Colonic mucosa (tissue), 4 donors: ENCODE data around the gene HNRNPUL2. TPM values are rescaled to one million over a fixed set of nuclear protein-coding genes. Genes with fewer than 3 reads are reported as not detected.
A peak's percentile ranks its signal among the peaks of the same experiment; 100 is the strongest.

Source experiments
- DNase-seq: peaks from one replicate; pipeline ENCODE4 v3.0.0-alpha.2; 2020
- H3K27ac ChIP-seq: fragments of 200-600 bp; one replicate; pipeline ENCODE4 v1.8.0; 2021
- H3K27me3 ChIP-seq: fragments of 200-600 bp; one replicate; pipeline ENCODE4 v1.8.0; 2021
- H3K36me3 ChIP-seq: fragments of 200-600 bp; one replicate; pipeline ENCODE4 v1.8.0; 2021
- H3K4me1 ChIP-seq: fragments of 200-600 bp; one replicate; pipeline ENCODE4 v1.8.0; 2021; ENCODE audit warnings: mild to moderate bottlenecking
- H3K4me3 ChIP-seq: fragments of 200-600 bp; one replicate; pipeline ENCODE4 v1.8.0; 2021
- H3K9ac ChIP-seq, 2 donors: one replicate each; pipeline ENCODE4 v1.7.0; 2013; ENCODE audit warnings: control low read depth in 2 of 2, low read depth in 2 of 2, low read length in 2 of 2
- H3K9me3 ChIP-seq: fragments of 200-600 bp; one replicate; pipeline ENCODE4 v1.8.0; 2021
- CTCF ChIP-seq: fragments of 200-600 bp; IDR thresholded peaks from one replicate; pipeline ENCODE4 v1.8.0; 2022; ENCODE audit warnings: antibody characterized with exemption, mild to moderate bottlenecking
- intact Hi-C: fragments of 100-400 bp; cut with DNase I; formaldehyde crosslinking; loops from one replicate; pipeline ENCODE4 v1.14.1; 2022
- total RNA-seq, 2 donors: library from RNA; stranded (reverse); fragmentation: NEBNext Ultra II Directional in 1 of 2; extraction: Animal tissue kit (Norgen Biotek cat#: 25700) in 1 of 2; gene quantifications; one replicate each; pipeline ENCODE4 v1.2.1, GENCODE V29; 2021
- donor health status: healthy.
- donor health status: DM: no; HTN: no; CAD: no.
- donor health status: DM: no; HTN: no; CAD: no.

The HNRNPUL2 gene
- total RNA-seq, 2 donors from 2014 or later, result 50.5 to 59.3 TPM

GRCh38 chr11:62666259-62666926 lies 60.9 kb downstream of the HNRNPUL2 start:
- H3K27ac ChIP-seq, result peak overlapping the region; percentile 96
- H3K9ac ChIP-seq, result peak overlapping the region; percentile 68 to 99
- no peaks in the 10 kb centered on the region for H3K9me3 ChIP-seq
- H3K4me3 ChIP-seq, result peak overlapping the region; percentile 87
- H3K27me3 ChIP-seq, result no peaks in the 10 kb centered on the region
- no peaks in the 10 kb centered on the region for H3K36me3 ChIP-seq
- DNase-seq, result no peak
- no peak for TF ChIP-seq CTCF
- intact Hi-C loops, result no loop called here
- peaks cover 23% of the 10 kb centered on the region for H3K4me1 ChIP-seq

DNA sequence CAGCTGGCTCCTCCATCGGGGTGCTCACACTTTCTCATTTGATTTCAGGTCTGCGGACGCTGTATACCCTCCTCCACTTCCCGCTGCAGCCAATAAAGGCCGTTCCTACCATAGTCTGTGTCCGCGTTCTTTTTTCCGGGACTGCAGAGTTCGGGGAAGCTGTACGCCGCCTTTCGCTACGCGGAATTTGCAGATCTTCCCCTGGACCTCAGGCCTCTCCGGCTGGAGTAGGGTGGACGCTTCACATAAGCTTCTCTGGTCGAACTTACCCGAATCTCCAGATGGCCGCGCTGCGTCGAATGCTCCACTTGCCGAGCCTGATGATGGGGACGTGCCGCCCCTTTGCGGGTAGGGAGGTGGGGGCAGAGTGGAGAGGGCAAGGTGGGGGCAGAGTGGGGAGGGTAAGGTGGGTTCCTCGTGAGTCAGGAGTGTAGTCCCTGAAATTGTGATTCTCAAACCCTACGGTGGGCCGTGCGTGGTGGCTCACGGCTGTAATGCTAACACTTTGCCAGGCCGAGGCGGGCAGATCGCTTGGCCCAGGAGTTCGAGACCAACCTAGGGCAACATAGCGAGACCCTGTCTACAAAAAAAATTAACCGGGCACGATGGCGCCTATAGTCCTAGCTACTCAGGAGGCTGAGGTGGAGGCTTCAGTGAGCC lies 61.5 kb downstream of the HNRNPUL2 start:
- peaks cover 23% of the 10 kb centered on the region for H3K4me1 ChIP-seq

DNA sequence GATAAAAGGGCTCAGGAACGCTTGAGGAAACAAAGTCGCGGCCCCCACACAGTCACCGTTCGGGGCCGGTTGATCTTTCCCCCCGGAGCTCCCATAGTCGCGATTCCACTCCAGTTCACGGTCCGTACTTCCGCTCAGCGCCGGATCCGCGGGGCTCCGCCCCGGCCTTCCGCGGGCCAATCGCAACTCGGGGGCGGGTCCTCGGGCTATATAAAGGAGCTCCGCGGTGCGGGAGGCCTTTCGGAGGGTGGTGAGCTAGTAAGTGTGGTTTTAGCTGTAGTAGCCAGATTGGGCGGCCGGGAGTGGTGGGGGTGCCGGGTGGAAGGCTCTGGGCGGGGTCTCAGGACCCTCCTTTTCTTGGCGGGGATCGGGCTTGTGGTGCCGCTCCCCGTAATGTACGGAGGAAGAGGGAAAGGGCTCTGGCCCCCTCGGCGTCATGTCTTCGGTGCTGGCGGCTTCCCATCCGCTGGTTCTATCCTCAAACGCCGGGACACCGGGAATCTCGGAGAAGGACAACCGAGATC lies 62.1 kb downstream of the HNRNPUL2 start, which contains the start of the genes C11orf98 and CSKMT:
C11orf98 (minus strand) TSS at position 136 of the 524 bp plus-strand sequence; CDS start at position 95, 41 bp downstream.
CSKMT (plus strand) TSS at position 238 of the 524 bp plus-strand sequence. CDS start 568 bp downstream, outside the sequence.
- H3K9me3 ChIP-seq, result no peaks in the 10 kb centered on the region
- peak within 1 kb of the TSS; percentile 89 to 99 for H3K9ac ChIP-seq
- DNase-seq, result peak; percentile 98
- peak within 1 kb of the TSS; percentile 87 for H3K4me3 ChIP-seq
- intact Hi-C loops, result no loop called here
- H3K36me3 ChIP-seq, result no peaks in the 10 kb centered on the region
- H3K4me1 ChIP-seq, result peaks cover 23% of the 10 kb centered on the region
- peak within 1 kb of the TSS; percentile 96 for H3K27ac ChIP-seq
- no peaks in the 10 kb centered on the region for H3K27me3 ChIP-seq
- TF ChIP-seq CTCF, result no peak

More for the DNA sequence above, 61.5 kb downstream of the HNRNPUL2 start:
- Histone ChIP-seq H3K9me3 (no peaks in the 10 kb centered on the region), H3K36me3 (no peaks in the 10 kb centered on the region), H3K27me3 (no peaks in the 10 kb centered on the region), H3K27ac (peak overlapping the region; percentile 96), H3K9ac (peak overlapping the region; percentile 68 to 99), H3K4me3 (peak overlapping the region; percentile 87)
- intact Hi-C loops, result no loop called here
- TF ChIP-seq CTCF, result no peak
- peak; percentile 64 for DNase-seq

DNA sequence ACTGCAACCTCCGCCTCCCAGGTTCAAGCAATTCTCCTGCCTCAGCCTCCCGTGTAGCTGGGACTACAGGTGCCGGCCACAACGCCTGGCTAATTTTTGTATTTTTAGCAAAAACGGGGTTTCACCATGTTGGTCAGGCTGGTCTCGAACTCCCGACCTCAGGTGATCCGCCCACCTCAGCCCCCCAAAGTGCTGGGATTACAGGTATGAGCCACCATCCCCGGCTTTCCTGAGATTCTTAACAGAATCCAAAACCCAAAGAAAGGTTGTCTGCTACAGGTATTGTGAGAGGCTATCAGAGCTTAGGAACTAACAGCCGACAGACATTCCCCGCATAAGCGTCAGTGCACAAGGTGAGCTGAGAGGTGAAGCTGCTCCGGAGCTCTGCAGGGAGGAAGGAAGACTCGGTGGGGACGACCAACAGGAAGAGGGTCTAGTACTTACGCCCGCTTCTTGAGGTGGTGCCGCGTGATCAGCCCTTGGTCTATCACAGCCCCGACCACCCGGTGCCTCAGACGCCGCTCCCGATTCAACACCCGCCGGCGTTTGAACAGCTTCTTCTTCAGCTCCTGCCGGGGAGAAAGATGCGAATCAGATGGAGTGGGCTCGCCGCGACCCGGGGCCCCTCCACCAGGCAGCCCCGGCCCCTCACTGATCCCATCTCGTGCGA lies 62.7 kb downstream of the HNRNPUL2 start:
- Histone ChIP-seq H3K9me3 (no peaks in the 10 kb centered on the region), H3K27me3 (no peaks in the 10 kb centered on the region), H3K9ac (peak overlapping the region; percentile 89 to 99), H3K4me3 (peak overlapping the region; percentile 87), H3K36me3 (no peaks in the 10 kb centered on the region), H3K27ac (peak overlapping the region; percentile 96), H3K4me1 (peaks cover 18% of the 10 kb centered on the region)
- intact Hi-C loops, result no loop called here
- peak; percentile 50 for DNase-seq
- no peak for TF ChIP-seq CTCF

Other genes starting within 250 kb of the HNRNPUL2 start
- gene AHNAK, start 180.7 kb downstream of the HNRNPUL2 start, total RNA-seq, result 100 to 1,000 TPM; 458 to 631 TPM
- 1,000 to 10,000 TPM; 1,328 to 1,358 TPM for gene EEF1G, start 153.6 kb downstream of the HNRNPUL2 start, total RNA-seq
- 10 to 100 TPM; 11.1 to 26.2 TPM for gene TUT1, start 135.9 kb downstream of the HNRNPUL2 start, total RNA-seq
- gene MTA2, start 125.6 kb downstream of the HNRNPUL2 start, total RNA-seq, result 100 to 1,000 TPM in 1 of 2 donors, 10 to 100 TPM in 1; 91.0 to 133 TPM
- gene EML3, start 114.7 kb downstream of the HNRNPUL2 start, total RNA-seq, result 10 to 100 TPM; 37.5 to 58.7 TPM
- gene ROM1, start 114.2 kb downstream of the HNRNPUL2 start, total RNA-seq, result 1 to 10 TPM; 3.2 to 3.6 TPM
- 10 to 100 TPM; 21.8 to 37.7 TPM for gene B3GAT3, start 105.5 kb downstream of the HNRNPUL2 start, total RNA-seq
- 100 to 1,000 TPM; 252 to 303 TPM for gene GANAB, start 80.8 kb downstream of the HNRNPUL2 start, total RNA-seq
- 10 to 100 TPM; 19.1 to 27.7 TPM for gene INTS5, start 74.2 kb downstream of the HNRNPUL2 start, total RNA-seq
- 100 to 1,000 TPM in 1 of 2 donors, 10 to 100 TPM in 1; 57.9 to 105 TPM for gene C11orf98, start 62.2 kb downstream of the HNRNPUL2 start, total RNA-seq
- 10 to 100 TPM in 1 of 2 donors, 1 to 10 TPM in 1; 9.4 to 27.0 TPM for gene CSKMT, start 62.1 kb downstream of the HNRNPUL2 start, total RNA-seq
- gene UQCC3, start 55.8 kb downstream of the HNRNPUL2 start, total RNA-seq, result 10 to 100 TPM; 13.9 to 23.2 TPM
- 10 to 100 TPM in 1 of 2 donors, 1 to 10 TPM in 1; 7.1 to 12.3 TPM for gene LBHD1, start 55.2 kb downstream of the HNRNPUL2 start, total RNA-seq
- gene UBXN1, start 48.4 kb downstream of the HNRNPUL2 start, total RNA-seq, result 10 to 100 TPM; 74.8 to 87.8 TPM
- gene LRRN4CL, start 37.9 kb downstream of the HNRNPUL2 start, total RNA-seq, result 1 to 10 TPM in 1 of 2 donors, under 1 TPM in 1; 0.82 to 3.3 TPM
- gene BSCL2, start 20.0 kb downstream of the HNRNPUL2 start, total RNA-seq, result 10 to 100 TPM; 36.5 to 65.5 TPM
- gene GNG3, start 19.8 kb downstream of the HNRNPUL2 start, total RNA-seq, result under 1 TPM in 1 of 2 donors, not detected in 1; 0.56 TPM
- gene TTC9C, start 1.0 kb upstream of the HNRNPUL2 start, total RNA-seq, result 10 to 100 TPM; 34.2 to 39.8 TPM
- 10 to 100 TPM; 10.8 to 18.7 TPM for gene ZBTB3, start 26.7 kb upstream of the HNRNPUL2 start, total RNA-seq
- 10 to 100 TPM; 40.3 to 54.5 TPM for gene POLR2G, start 34.1 kb upstream of the HNRNPUL2 start, total RNA-seq
- 10 to 100 TPM; 15.3 to 26.6 TPM for gene TAF6L, start 43.9 kb upstream of the HNRNPUL2 start, total RNA-seq
- gene TMEM179B, start 59.9 kb upstream of the HNRNPUL2 start, total RNA-seq, result 10 to 100 TPM; 46.7 to 54.5 TPM
- 10 to 100 TPM; 15.8 to 26.0 TPM for gene TMEM223, start 64.5 kb upstream of the HNRNPUL2 start, total RNA-seq
- gene NXF1, start 78.0 kb upstream of the HNRNPUL2 start, total RNA-seq, result 10 to 100 TPM; 39.2 to 50.9 TPM
- gene STX5, start 104.6 kb upstream of the HNRNPUL2 start, total RNA-seq, result 10 to 100 TPM; 38.0 to 43.3 TPM
- not detected for gene TEX54, start 105.4 kb upstream of the HNRNPUL2 start, total RNA-seq
- gene WDR74, start 112.1 kb upstream of the HNRNPUL2 start, total RNA-seq, result 10 to 100 TPM; 27.4 to 43.3 TPM
- 100 to 1,000 TPM in 1 of 2 donors, 10 to 100 TPM in 1; 70.4 to 116 TPM for gene SLC3A2, start 153.4 kb upstream of the HNRNPUL2 start, total RNA-seq
- gene CHRM1, start 193.9 kb upstream of the HNRNPUL2 start, total RNA-seq, result 1 to 10 TPM; 1.2 to 1.8 TPM